Esophagus squamous epithelium (tissue), 4 donors: ENCODE data around the gene AHNAK.

Source experiments
- POLR2A ChIP-seq, 4 donors: fragments of 450-650 bp; IDR thresholded peaks; one replicate each; pipeline ENCODE4 v1.6.1; 2017; ENCODE audit warnings: antibody characterized with exemption in 4 of 4, mild to moderate bottlenecking in 4 of 4, moderate library complexity in 3 of 4
- TF ChIP-seq, protein P1 (sequence below), 6 experiments: fragments of 450-650 bp in 4 of 6; fragments of 200-600 bp in 2 of 6; sonication (generic) in 2 of 6; IDR thresholded peaks; one replicate each; pipeline ENCODE4 v1.5.1; 2016 to 2019; ENCODE audit warnings: antibody characterized with exemption in 6 of 6, mild to moderate bottlenecking in 4 of 6, moderate library complexity in 4 of 6

DNA sequence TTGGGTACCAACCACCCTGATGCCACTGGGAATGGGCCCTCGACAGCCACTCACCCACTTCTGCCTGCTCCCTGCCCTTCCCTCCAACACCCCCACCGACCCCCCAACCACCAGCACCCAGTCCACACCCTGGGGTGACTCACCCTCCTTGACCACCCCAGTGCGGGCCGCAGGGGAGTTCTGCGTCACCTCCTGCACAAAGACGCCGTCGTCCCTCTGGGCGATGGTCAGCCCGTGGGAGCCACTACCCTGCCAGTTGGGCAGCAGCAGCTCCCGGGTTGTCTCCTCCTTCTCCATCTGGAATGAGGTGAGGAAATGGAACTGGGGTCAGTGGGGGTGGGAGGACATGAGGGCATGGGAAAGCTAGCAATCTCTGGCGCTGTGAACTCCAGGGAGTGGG, 10.8 kb downstream of the AHNAK start:
- TF ChIP-seq, protein P1, sequence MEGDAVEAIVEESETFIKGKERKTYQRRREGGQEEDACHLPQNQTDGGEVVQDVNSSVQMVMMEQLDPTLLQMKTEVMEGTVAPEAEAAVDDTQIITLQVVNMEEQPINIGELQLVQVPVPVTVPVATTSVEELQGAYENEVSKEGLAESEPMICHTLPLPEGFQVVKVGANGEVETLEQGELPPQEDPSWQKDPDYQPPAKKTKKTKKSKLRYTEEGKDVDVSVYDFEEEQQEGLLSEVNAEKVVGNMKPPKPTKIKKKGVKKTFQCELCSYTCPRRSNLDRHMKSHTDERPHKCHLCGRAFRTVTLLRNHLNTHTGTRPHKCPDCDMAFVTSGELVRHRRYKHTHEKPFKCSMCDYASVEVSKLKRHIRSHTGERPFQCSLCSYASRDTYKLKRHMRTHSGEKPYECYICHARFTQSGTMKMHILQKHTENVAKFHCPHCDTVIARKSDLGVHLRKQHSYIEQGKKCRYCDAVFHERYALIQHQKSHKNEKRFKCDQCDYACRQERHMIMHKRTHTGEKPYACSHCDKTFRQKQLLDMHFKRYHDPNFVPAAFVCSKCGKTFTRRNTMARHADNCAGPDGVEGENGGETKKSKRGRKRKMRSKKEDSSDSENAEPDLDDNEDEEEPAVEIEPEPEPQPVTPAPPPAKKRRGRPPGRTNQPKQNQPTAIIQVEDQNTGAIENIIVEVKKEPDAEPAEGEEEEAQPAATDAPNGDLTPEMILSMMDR (IDR thresholded peaks at IDR 0.05): no peak
- no peak for TF ChIP-seq POLR2A (IDR thresholded peaks at IDR 0.05)
